ENCODE results near the gene ATP6V1G3. TPM values are rescaled to one million over a fixed set of nuclear protein-coding genes. Genes with fewer than 3 reads are reported as not detected.

ATP6V1G3 gene
- total RNA-seq, 4 donors from 2014 or later, result not detected

GRCh38 chr1:198529414-198529813, 11.1 kb downstream of the ATP6V1G3 start:
- TF ChIP-seq, protein P1, sequence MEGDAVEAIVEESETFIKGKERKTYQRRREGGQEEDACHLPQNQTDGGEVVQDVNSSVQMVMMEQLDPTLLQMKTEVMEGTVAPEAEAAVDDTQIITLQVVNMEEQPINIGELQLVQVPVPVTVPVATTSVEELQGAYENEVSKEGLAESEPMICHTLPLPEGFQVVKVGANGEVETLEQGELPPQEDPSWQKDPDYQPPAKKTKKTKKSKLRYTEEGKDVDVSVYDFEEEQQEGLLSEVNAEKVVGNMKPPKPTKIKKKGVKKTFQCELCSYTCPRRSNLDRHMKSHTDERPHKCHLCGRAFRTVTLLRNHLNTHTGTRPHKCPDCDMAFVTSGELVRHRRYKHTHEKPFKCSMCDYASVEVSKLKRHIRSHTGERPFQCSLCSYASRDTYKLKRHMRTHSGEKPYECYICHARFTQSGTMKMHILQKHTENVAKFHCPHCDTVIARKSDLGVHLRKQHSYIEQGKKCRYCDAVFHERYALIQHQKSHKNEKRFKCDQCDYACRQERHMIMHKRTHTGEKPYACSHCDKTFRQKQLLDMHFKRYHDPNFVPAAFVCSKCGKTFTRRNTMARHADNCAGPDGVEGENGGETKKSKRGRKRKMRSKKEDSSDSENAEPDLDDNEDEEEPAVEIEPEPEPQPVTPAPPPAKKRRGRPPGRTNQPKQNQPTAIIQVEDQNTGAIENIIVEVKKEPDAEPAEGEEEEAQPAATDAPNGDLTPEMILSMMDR (IDR thresholded peaks at IDR 0.05; ENCODE audit: low read depth), result no peak

- TF ChIP-seq, protein P1 (IDR thresholded peaks at IDR 0.05; ENCODE audit: low read depth), result no peak
Observed at GRCh38 chr1:198528364-198528763, 12.1 kb downstream of the ATP6V1G3 start.

DNA sequence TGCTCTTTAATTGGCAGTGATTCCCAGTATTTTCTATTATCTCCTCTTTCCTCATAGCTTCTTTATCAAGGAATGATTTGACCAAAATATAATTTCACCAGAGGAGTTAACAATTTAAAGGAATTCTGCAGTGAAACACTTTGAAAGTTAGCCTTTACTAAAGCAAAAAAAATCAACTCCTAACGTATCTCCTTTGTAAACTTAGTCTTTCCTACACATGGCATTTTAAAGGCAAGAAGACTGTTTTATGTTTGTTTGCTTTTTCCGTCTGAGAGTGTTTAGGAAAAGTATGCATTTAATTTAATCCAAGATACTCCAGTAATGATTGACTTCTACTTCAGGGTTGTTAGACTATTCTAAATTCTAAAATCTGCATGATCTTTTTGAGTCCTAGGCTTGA, 15.9 kb downstream of the ATP6V1G3 start:
- TF ChIP-seq, protein P1 (IDR thresholded peaks at IDR 0.05; ENCODE audit: low read depth), result no peak

DNA sequence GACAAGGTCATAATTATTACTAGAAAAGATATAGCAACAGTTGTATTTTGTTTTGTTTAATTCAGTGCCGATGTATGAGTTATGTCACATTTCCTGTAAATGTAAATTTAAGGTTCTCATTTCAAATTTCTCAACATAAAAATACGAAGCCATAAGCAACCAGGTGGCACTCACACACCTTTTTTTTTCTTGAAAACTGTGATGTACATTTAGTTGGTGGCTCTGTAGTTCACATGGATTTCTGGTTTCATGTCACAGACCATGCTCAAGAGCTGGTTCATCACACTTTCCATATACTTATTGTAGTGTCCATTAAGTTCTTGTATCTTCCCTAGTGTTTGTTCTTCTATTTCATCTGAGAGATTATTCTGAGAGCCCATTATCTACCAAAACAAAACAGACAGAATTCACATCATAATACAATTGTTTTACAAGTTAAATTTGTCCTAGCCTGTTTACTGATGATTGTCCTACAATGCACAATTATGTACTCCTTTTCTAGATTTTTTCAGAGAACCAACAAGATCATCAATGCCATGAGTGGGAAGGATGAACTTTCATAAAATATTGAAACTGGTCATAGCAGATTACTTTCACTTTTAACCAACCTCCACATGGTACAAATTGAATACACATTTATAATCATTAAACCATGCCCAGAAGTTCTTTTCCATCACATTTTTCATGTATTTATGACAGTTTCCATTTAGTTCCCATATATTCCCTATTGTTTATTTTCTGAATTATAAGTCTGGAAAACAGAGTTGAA, 17.1 kb downstream of the ATP6V1G3 start:
- TF ChIP-seq, protein P1 (IDR thresholded peaks at IDR 0.05; ENCODE audit: low read depth), result no peak

DNA sequence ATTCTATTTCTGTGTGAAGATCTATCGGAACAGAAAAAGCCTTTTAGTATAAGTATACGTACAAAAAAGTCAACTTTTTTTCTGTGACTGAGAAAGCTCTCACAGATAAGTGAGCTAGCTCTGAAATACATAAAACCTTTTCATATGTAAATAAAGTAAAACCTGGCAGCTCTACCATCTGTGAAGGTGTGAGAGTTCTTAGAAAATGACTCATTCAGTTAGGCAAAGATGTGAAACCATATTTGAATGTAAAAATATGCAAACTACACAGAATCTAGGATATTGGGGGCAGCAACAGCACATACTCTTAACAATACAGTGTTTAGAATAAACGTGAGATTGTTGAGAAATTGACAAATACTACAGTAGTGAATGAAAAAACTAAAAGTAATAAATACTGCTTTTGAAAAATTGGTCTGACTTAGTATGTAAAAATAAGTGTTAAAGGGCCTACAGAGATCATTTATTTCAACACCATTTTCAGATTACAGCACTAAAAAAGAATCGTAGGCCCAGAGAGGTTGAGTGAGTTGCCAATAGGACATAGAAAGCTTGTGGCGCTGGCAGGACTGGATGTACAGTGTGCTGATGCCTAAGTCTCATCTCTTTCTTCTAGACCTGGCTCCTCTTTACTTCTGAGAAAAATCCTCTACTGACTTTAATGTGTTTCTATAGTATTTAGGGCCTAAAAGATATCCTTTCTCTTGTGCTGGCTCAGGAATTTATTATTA, 19.8 kb downstream of the ATP6V1G3 start:
- TF ChIP-seq, protein P1 (IDR thresholded peaks at IDR 0.05; ENCODE audit: low read depth), result no peak

DNA sequence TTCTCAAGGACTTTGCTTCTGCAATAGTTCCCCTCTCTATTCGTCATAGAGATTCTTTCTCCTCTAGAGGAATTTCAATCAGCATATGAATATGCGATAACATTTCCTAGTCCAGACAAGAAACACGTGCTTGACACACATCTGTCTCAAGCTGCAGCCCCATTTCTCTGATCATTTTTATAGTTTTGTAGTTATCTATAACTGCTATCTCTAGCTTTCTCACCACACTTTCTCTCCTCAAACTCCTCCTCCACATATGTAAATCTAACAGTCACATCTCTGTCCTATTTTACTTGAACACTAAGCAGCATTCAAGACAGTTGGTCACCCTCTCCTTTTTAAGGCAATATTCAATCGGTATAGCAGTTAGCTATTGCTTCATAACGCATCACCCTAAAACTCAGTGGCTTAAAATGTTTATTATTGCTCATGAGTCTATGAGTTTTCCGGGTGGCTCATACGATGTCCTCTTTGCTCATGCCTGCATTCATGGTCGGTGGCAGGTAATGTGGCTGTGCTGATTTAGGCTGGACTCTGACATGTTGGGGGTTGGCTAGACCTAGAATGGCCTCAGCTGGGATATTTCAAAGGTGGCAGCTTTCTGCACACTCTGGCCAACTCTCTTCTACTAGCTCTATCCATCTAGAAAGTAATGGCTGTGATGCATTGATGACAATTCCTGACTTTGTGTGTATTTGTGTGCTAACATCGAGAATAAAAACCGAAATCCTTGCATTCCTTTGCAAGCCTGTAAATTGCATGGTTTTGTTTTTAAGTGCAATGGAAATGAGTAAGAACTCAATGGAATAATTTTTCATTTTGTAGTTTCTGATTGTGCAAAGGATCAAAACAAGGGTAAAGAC, 20.6 kb downstream of the ATP6V1G3 start:
- TF ChIP-seq, protein P1 (IDR thresholded peaks at IDR 0.05; ENCODE audit: low read depth), result no peak

Data from subcutaneous adipose tissue (tissue), 4 donors.